NCI-H1048 (cell line): ENCODE measurements around the gene ALOX12B.
"Not testable (repeated sequence)": the region's sequence is repeated elsewhere in the genome, so short reads cannot be mapped to it uniquely, and the experiment has no call there.

Experiments
- DNase-seq: peaks from one replicate; lab custom pipeline; 2025; lab: John Stamatoyannopoulos, UW

The ALOX12B gene

DNA sequence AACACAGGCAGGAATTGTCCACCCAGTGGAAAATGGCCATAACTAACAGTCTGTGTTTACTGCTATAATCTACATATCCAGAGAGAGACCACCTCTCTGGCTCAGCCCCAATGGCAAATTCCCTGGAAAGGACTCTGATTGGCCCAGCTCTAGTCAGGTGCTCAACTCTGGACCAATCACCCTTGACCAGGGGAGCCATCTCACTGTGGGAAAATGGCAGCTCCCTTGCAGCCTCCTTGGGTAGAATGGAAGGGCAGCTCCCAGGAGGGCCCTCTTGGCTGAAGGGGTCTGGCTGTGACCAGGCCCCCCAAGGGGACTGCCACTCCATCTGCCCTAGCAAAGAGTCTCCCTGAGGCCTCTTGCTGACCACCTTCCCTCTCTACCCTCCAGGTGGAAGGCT is 45.5 kb downstream of the ALOX12B start:
- no peak for DNase-seq

DNA sequence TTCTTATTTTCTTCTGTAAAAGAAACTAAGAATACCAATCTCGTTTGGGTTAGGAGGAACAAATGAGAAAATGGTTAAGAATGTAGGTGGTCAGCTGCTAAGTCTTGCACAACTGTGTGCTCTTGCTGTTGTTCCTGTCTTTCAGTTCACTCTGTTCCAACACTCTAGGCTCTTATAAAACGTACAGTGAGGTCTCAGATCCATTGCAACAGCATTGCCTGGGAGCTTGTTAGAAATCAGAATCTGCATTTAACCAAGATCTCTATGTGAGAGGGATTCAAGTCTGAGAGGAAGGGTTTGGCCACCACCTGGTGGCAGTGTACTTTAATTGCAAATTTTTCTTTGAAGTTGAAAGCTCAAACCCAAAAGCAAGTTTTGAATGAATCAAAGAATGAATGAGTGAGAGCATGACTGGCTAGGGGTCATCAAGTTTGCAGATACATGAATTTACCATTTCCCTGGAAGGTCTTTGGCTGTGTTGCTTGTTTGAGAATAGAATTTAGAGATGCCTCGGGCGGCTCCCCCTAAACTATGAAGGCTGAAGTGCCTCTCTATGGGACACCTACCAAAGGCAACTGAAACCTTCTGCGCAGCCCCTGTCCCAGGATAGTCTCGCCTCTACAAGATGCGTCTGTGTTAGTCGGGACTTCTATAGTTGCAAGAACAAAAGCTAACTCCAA is 46.1 kb downstream of the ALOX12B start:
- no peak for DNase-seq

DNA sequence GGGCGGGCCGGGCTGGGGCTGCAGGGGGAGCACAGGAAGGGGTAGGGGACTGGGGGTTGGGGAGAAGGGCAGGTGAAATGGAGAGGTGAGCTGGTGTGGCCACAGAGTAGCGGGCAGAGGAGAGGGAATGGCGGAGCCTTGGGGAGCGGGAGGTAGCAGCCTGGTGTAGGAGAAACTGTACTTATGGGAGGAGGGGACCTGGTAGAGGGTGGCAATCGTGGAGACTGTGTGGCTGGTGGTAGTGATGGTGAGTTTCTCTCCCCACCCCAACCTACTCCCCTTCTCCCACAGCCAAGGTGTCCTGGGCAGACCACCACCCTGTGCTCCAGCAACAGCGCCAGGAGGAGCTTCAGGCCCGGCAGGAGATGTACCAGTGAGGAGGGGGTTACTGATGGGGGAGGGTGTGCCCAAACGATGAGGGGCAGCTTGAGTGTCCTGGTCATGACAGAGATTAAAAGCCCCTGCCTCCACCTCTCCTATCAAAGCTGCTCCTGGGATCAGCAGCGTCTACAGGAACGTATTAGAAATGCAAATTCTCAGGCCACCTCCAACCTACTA is 47.8 kb downstream of the ALOX12B start:
- DNase-seq, result no peak

DNA sequence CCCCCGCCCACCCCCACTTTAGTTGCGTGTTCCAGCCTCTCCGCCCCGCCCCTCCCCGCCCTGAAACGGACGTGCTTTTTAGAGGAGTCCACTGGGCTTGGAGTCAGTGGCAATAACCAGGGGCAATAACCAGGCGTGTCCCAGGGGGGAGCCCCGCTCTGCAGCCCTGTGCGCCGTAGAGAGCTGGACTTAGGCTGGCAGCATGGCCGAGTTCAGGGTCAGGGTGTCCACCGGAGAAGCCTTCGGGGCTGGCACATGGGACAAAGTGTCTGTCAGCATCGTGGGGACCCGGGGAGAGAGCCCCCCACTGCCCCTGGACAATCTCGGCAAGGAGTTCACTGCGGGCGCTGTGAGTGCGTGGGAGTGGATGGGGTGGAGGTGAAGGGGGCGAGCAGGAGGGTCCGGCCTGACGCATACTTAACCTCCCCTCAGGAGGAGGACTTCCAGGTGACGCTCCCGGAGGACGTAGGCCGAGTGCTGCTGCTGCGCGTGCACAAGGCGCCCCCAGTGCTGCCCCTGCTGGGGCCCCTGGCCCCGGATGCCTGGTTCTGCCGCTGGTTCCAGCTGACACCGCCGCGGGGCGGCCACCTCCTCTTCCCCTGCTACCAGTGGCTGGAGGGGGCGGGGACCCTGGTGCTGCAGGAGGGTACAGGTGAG is 48.4 kb downstream of the ALOX12B start, which contains the start of gene ALOX15B:
ALOX15B (plus strand) TSS at position 106 of the 657 bp plus-strand sequence; CDS start at position 203, 97 bp downstream.
- no peak for DNase-seq

DNA sequence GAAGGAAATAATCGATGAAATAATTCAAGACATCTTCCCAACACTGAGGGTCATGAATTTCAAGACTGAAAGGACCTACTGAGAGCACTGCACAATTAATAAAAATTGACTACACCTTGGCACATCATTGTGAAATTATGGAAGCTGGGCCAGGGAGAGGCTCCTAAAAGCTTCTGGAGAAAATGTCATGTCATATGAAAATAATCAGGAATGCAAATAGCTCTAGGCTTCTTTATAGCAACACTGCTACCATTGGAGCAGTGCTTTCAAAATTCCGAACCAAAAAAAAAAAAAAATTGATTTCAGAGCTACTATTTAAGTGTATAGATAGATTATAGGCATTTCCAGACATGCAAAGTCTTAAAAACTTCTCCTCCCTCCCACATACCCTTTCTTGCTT is 55.1 kb downstream of the ALOX12B start:
- DNase-seq, result no peak

DNA sequence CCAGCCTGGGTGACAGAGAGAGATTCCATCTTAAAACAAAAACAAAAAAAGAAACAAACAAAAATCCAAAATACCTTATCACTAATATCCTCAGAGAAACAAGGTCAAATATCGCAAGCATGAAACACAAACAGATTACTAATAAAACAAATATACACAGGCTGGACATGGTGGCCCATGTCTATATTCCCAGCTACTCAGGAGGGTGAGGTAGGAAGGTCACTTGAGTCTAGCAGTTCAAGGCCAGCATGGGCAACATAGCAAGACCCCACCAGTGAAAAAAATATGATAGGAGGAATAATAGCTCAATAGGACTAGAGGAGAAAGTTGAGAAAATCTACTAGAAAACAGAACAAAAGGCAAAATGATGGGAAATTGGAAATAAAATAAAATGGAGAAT is 55.6 kb downstream of the ALOX12B start:
- DNase-seq, result no peak

DNA sequence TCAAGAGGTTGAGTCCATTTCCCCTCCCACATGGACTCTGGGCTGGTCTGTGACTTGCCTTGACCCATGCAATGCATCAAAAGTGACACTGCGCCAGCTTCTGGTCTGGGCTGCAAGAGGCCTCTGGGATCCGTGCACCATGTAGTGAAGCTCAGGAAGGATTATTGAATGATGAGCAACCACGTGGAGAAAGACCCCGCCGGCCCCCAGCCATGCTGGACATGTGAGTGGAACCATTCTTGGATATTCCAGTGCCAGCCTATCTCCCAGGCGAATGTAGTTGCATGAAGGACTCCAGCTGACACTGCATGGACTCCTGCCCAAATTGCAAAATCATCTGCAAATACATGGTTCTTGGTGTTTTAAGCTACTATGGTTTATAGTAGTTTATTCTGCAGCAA is 56.3 kb downstream of the ALOX12B start:
- DNase-seq, result no peak

DNA sequence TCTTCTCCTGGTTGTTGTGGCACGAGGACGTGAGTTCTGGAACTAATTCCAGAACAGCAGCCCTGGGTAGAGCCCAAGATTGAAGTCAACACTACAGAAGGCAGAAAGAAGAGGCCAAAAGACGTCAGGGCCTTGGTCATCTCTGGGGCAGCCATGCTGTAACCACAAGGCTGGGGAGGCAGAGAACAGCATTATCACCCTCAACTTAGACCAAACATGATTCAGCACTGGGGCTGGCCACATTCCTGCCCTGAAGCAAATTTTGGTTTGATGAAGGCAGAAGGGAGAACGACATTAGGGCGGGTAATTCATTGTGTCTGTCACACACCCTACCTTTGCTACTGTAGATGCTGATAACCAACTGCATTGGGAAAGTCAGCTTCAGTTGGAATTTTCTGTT is 58.4 kb downstream of the ALOX12B start:
- no peak for DNase-seq

DNA sequence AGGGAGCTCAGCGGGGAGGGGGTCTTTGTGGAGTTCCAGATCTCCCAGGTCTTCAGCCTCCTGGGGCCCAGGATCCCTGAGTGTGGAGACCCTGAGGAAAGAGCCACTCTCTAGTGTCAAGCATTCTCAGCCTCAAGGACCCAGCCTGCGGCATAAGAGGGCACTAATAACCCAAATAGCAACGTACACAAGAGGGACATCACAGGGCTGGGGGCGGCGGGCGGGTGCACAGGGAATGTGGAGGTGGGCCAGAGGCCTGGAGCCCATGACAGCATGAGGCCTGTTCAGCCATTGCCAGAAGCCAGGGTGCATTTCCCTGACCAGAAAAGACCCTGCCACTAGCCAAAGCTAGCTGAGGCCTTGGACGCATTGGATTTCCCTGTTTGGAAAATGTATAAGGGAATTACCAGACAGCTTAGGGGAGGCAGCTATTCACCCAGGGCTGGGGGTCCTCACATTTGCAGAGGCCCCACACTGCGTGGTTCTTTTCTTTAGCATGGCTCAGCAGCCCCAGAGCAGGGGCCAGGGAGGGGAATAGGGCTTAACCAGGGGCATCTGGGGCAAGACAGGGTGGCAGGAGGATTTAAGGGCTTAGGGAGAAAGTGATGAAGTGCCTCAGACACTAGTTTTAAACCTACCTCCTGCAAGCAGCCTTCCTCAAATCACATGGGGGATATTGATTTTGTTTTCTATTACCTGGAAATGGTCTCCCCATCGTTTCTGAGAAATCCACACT is 62.2 kb downstream of the ALOX12B start:
- no peak for DNase-seq

DNA sequence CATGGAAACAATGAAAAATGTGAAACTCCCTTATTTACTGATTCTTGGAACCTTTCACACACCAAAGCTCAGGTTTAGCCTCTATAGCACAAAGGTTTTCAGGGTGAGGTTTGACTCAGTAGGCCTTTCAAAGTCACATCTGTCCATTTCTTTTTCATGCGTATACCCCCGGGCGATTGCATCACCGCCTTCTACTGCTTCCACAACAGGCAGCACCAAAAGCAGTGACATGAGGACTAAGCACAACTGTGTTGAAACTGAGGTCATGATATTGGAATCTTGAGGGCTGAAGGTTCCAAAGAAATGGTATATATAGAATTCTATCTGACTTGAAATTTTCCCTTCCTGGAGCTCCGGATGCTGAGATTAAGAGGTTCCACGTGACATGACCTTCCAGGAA is 63.4 kb downstream of the ALOX12B start:
- DNase-seq, result not testable (repeated sequence)
